Pancreas (tissue), 10 donors: Measurements from ENCODE around the gene PRKCE. TPM values are rescaled to one million over a fixed set of nuclear protein-coding genes. Genes with fewer than 3 reads are reported as not detected.

Experiments
- ATAC-seq, 4 donors: fragments of 200-7000 bp; cut with Tn5 transposase; one replicate each; pipeline versions ENCODE4 v1.8.0 to v1.9.1; 2020; ENCODE audit warnings: mild to moderate bottlenecking in 4 of 4, moderate library complexity in 4 of 4
- DNase-seq, 6 donors: peaks; one replicate each; pipeline ENCODE4 v3.0.0-alpha.2; 2020
- FAIRE-seq: peaks from 2 replicates; lab custom pipeline; 2012; peaks lifted over from hg19 to GRCh38; lab: Jason Lieb, UNC
- H3K27ac ChIP-seq, 4 donors: fragments of 200-600 bp; sonication (generic); 1 replicate in 3 of 4; 2 replicates in 1 of 4; pipeline versions ENCODE4 v1.5.0 to v1.8.0; 2020
- H3K27me3 ChIP-seq, 4 donors: fragments of 200-600 bp; one replicate each; pipeline ENCODE4 v1.8.0; 2021
- H3K36me3 ChIP-seq, 3 donors: fragments of 200-600 bp; sonication (generic) in 1 of 3; one replicate each; pipeline versions ENCODE4 v1.5.0 to v1.8.0; 2020 to 2021
- H3K4me1 ChIP-seq, 3 donors: fragments of 200-600 bp; one replicate each; pipeline ENCODE4 v1.8.0; 2021
- H3K4me3 ChIP-seq, 4 donors: fragments of 200-600 bp; sonication (generic) in 2 of 4; one replicate each; pipeline versions ENCODE4 v1.5.0 to v1.8.0; 2020 to 2021
- H3K9me3 ChIP-seq, 4 donors: fragments of 200-600 bp; one replicate each; pipeline ENCODE4 v1.8.0; 2021
- CTCF ChIP-seq, 4 donors: fragments of 200-600 bp; sonication (generic) in 3 of 4; IDR thresholded peaks; one replicate each; pipeline versions ENCODE4 v1.5.0 to v1.8.0; 2021; ENCODE audit warnings: antibody characterized with exemption in 4 of 4
- WGBS, 2 donors: extraction: QIAGEN DNeasy Blood & Tissue Kit; methylation state at CpG; one replicate each; pipeline ENCODE4 v1.1.7; 2013; 5-methylcytosine and 5-hydroxymethylcytosine counted together
- intact Hi-C, 3 donors: fragments of 100-400 bp; cut with DNase I; formaldehyde crosslinking; loops; one replicate each; pipeline versions ENCODE4 v1.11.1 to v1.14.2; 2022
- polyA plus RNA-seq, 2 donors: library from polyadenylated mRNA; stranded (reverse); fragments of 200-250 nt; gene quantifications; one replicate each; pipeline ENCODE4 v1.2.3, GENCODE V29; 2013
- total RNA-seq, 6 donors: library from RNA; stranded (reverse); fragmentation: NEBNext Ultra II Directional in 4 of 6; extraction: Animal tissue kit (Norgen Biotek cat#: 25700) in 4 of 6; gene quantifications; one replicate each; pipeline versions ENCODE4 v1.2.1 to v1.2.4, GENCODE V29; 2021 to 2023
- donor health status: healthy with polysubstance abuse.
- donor health status: DM: no; HTN: no; CAD: no; lungs with moderate emphysema.
- donor health status: DM: no; HTN: no; CAD: no.
- donor health status: control.
- donor health status: control.
- donor health status: Bipolar disorder and iron deficiency.
- donor health status: DM: yes; HTN: yes; CAD: no.
- donor health status: DM: no; HTN: no; CAD: no.
- donor health status: DM: no; HTN: no; CAD: no.
- donor health status: DM: yes; HTN: yes; CAD: no.

Gene PRKCE
- total and polyA plus RNA-seq, 8 donors = 4.0 to 19.4 (median 10.0) TPM

- FAIRE-seq (no peak), ATAC-seq (no peak), DNase-seq (no peak)
- no peaks in the 10 kb centered on the region for H3K4me1 ChIP-seq
- no peak overlapping the region for H3K4me3 ChIP-seq
- WGBS, 2 donors = 94 to 96% methylated on average over 5 of the region's 5 CpGs
- intact Hi-C loops = no loop called here
- H3K27me3 ChIP-seq = no peaks in the 10 kb centered on the region
- no peaks in the 10 kb centered on the region for H3K36me3 ChIP-seq
- H3K9me3 ChIP-seq = no peaks in the 10 kb centered on the region
- H3K27ac ChIP-seq = no peak overlapping the region
- TF ChIP-seq CTCF (IDR thresholded peaks at IDR 0.05) = no peak
Observed at GRCh38 chr2:46122318-46122976, 471.0 kb downstream of the PRKCE start.

- DNase-seq (no peak), ATAC-seq (no peak), FAIRE-seq (no peak)
- Histone ChIP-seq H3K27ac (no peak overlapping the region), H3K4me1 (no peaks in the 10 kb centered on the region), H3K9me3 (no peaks in the 10 kb centered on the region), H3K27me3 (no peaks in the 10 kb centered on the region), H3K4me3 (no peak overlapping the region), H3K36me3 (no peaks in the 10 kb centered on the region)
- TF ChIP-seq CTCF (IDR thresholded peaks at IDR 0.05) = no peak
- intact Hi-C loops = no loop called here
Observed at GRCh38 chr2:46123013-46123412, 471.5 kb downstream of the PRKCE start.

GRCh38 chr2:46125798-46126197, 474.3 kb downstream of the PRKCE start:
- no peak overlapping the region for H3K4me3 ChIP-seq
- H3K36me3 ChIP-seq = no peaks in the 10 kb centered on the region
- DNase-seq = no peak
- FAIRE-seq = no peak
- intact Hi-C loops = no loop called here
- no peaks in the 10 kb centered on the region for H3K4me1 ChIP-seq
- H3K27me3 ChIP-seq = no peaks in the 10 kb centered on the region
- no peaks in the 10 kb centered on the region for H3K9me3 ChIP-seq
- TF ChIP-seq CTCF (IDR thresholded peaks at IDR 0.05) = no peak
- ATAC-seq = no peak
- no peak overlapping the region for H3K27ac ChIP-seq
- WGBS, 2 donors = 97 to 98% methylated on average over 4 of the region's 4 CpGs

GRCh38 chr2:46126571-46126970, 475.1 kb downstream of the PRKCE start:
- Histone ChIP-seq H3K4me1 (no peaks in the 10 kb centered on the region), H3K4me3 (no peak overlapping the region), H3K27me3 (no peaks in the 10 kb centered on the region), H3K9me3 (no peaks in the 10 kb centered on the region), H3K36me3 (no peaks in the 10 kb centered on the region), H3K27ac (no peak overlapping the region)
- 92 to 97% methylated on average over 4 of the region's 4 CpGs for WGBS, 2 donors
- intact Hi-C loops = no loop called here
- DNase-seq = no peak
- no peak for ATAC-seq
- no peak for FAIRE-seq
- TF ChIP-seq CTCF (IDR thresholded peaks at IDR 0.05) = no peak

- DNase-seq (no peak), FAIRE-seq (no peak), ATAC-seq (no peak)
- H3K36me3 ChIP-seq = no peaks in the 10 kb centered on the region
- intact Hi-C loops = no loop called here
- WGBS, 2 donors = 88 to 92% methylated on average over 3 of the region's 3 CpGs
- TF ChIP-seq CTCF (IDR thresholded peaks at IDR 0.05) = no peak
- no peak overlapping the region for H3K27ac ChIP-seq
- no peaks in the 10 kb centered on the region for H3K4me1 ChIP-seq
- H3K27me3 ChIP-seq = no peaks in the 10 kb centered on the region
- no peaks in the 10 kb centered on the region for H3K9me3 ChIP-seq
- no peak overlapping the region for H3K4me3 ChIP-seq
Observed at GRCh38 chr2:46127176-46127575, 475.7 kb downstream of the PRKCE start.
